NCI-H2196 treated with DMSO at 0.1 percent for 48 hours (cell line): ENCODE data around the gene FPR1.

Experiments
- DNase-seq: peaks from one replicate; lab custom pipeline; 2025; ENCODE audit not compliant: unreplicated experiment; lab: John Stamatoyannopoulos, UW

Gene FPR1

DNA sequence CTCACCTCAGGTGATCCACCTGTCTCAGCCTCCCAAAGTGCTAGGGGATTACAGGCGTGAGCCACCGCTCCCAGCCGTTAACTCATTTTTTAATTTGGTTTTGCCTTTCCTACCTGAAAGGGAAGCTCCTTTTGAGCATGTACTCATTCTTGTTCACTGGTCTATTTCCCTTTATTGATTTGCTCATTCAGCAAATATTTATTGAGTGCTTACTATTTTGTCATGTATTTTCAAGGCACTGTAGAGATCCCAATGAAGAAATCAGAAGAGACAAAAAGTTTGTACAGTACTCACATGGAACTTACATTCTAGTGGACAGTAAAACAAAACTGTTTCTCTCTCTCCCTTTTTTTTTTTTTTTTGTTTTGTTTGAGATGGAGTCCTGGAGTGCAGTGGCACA, 44.8 kb downstream of the FPR1 start:
- no peak for DNase-seq

GRCh38 chr19:51706296-51706695, 45.4 kb downstream of the FPR1 start:
- DNase-seq: no peak

GRCh38 chr19:51704626-51705025, 47.1 kb downstream of the FPR1 start:
- DNase-seq: no peak

GRCh38 chr19:51703575-51704515, 47.8 kb downstream of the FPR1 start:
- peak; percentile 82 for DNase-seq

GRCh38 chr19:51702825-51703574, 48.7 kb downstream of the FPR1 start:
- peak; percentile 10 for DNase-seq

DNA sequence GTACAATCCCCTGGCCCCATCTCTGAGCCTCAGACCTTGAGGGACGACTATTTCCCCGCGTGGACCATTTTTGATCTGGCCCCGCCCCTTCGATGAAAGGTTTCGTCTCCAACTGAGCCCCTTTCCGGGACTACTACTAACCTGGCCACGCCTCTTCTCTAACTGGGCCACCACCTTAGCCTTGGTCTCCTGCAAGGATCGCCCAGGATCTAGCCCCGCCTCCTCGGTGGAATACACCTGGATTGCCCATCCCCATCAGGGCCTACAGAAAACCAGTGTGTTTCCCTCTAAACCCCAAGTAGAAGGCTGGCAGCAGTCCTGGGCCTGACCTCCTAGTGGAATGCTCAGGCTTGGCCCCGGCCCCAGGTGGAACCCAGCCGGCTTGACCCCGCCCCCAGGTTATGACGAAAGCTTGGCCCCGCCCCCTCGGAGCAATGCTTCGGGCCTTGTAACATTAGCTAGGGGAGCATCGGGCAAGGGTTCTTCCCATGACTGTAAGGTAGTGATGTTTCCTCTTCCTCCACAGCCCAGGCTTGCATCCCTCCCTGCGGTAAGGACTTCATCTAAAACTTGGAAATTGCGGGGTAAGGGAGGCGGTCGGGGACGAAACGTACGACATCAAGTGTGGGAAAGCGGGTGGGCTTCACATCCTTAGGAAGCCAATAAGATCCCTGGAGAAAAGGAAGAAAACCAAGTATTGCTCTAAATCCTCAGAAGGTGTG, 49.4 kb downstream of the FPR1 start:
- DNase-seq: peak; percentile 62

- DNase-seq: no peak
These were observed 50.1 kb downstream of the FPR1 start for GRCh38 chr19:51701468-51702100.

- no peak for DNase-seq
These were observed 52.5 kb downstream of the FPR1 start for GRCh38 chr19:51699170-51699569.

DNA sequence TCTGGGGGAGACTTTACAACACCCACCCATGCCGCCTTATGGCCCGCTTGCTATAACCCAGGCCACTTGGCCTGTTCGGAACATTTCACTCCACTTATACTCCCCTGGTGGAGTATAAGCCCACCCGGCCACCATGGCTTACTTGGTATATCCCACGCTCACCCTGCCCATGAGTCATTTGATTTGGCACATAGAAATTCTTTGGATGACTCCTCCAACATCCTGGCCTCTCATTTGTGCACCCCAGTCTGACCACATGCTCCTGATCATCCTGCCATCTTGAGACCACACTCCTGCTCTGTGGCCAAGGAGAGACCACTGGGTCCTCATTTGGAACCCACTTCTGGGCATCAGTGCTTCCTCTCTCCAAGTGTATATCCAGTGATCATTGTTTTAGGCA, 53.4 kb downstream of the FPR1 start:
- no peak for DNase-seq

DNA sequence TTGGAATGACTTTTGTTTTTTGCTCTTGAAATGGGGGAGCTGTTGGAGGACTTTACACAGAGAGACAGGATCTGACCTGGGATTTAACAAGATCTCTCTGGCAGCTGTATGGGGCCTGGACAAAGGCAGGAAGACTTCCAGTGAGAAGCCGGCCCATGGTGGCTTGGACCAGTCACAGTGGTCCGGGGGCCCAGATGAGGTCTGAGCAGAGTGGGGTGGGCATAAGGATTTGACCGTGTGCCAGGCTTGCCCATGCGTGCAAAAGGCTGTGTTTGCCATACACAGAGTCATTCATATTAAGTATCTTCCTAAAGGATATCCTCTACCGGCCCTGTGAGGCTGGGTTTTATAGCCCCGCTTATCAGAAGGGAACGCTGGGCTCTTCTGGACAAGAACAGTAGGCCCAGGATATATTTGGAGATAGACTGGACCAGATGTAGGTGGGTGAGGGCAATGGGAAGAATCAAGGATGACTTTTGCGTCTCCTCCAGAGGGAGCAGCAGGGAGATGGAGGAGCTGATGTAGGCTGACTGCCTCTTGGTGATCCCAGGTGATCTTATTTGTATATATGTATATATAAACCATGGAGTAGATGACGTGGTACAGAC, 54.4 kb downstream of the FPR1 start:
- DNase-seq: no peak

- no peak for DNase-seq
These were observed 55.1 kb downstream of the FPR1 start for GRCh38 chr19:51696606-51697005.
